BE2C (cell line): ENCODE measurements around the gene AMOT.

Experiments
- DNase-seq: peaks from one replicate; pipeline ENCODE4 v3.0.0-alpha.2; 2020
- H3K27me3 ChIP-seq: fragments of 250-450 bp; sonication (Bioruptor Pico); 2 replicates; pipeline ENCODE4 v1.5.1; 2020; ENCODE audit warnings: mild to moderate bottlenecking
- H3K36me3 ChIP-seq: fragments of 250-450 bp; sonication (Bioruptor Pico); 2 replicates; pipeline ENCODE4 v1.5.1; 2020; ENCODE audit warnings: mild to moderate bottlenecking
- H3K4me1 ChIP-seq: fragments of 250-450 bp; sonication (Bioruptor Pico); 2 replicates; pipeline ENCODE4 v1.5.1; 2020
- H3K4me3 ChIP-seq: 2 replicates; pipeline ENCODE4 v1.5.1; 2011; ENCODE audit warnings: low read depth, low read length
- H3K9me3 ChIP-seq: fragments of 250-450 bp; sonication (Bioruptor Pico); 2 replicates; pipeline ENCODE4 v1.5.1; 2020
- TF ChIP-seq, protein P1 (sequence below): IDR thresholded peaks from 2 replicates; pipeline ENCODE4 v1.5.1; 2012; ENCODE audit warnings: mild to moderate bottlenecking, low read depth, low read length

Gene AMOT

DNA sequence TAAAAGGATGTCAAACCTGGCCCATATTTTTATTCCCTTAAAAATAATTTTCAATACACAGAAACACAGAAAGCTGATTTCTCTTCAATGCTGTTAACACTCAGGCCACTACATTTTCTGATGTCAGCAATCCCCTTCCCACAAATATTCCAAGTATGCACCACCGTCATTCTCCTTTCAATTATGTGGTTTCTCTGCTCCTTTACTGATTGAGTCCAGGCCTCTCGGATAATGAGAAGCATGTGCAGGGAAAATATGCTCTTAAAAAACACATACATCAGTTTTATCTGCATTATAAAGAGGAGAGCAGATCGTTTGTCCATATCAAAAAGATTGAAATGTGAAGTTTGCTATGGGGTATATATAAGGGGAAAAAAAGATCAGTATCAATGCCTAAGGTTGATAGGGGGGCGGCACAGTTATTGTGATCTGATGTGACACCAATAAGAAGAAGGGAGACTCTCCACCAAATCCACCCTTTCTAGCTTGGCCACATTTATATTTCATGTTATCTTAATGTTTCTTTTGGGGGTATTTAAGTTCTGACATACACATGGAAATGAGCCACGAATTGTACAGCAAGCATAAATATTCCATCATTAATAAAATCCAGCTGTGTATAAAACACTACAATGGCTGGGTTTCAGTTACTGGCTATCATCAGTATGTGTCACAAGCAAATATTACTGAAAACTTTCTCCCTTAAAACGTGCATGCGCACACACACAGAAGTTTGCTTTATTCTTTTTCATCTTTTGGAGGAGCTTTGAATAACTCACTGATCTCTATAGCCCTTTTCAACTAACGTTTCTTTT is 6.4 kb downstream of the AMOT start:
- H3K4me3 ChIP-seq = no peak overlapping the region
- DNase-seq = no peak
- TF ChIP-seq, protein P1, sequence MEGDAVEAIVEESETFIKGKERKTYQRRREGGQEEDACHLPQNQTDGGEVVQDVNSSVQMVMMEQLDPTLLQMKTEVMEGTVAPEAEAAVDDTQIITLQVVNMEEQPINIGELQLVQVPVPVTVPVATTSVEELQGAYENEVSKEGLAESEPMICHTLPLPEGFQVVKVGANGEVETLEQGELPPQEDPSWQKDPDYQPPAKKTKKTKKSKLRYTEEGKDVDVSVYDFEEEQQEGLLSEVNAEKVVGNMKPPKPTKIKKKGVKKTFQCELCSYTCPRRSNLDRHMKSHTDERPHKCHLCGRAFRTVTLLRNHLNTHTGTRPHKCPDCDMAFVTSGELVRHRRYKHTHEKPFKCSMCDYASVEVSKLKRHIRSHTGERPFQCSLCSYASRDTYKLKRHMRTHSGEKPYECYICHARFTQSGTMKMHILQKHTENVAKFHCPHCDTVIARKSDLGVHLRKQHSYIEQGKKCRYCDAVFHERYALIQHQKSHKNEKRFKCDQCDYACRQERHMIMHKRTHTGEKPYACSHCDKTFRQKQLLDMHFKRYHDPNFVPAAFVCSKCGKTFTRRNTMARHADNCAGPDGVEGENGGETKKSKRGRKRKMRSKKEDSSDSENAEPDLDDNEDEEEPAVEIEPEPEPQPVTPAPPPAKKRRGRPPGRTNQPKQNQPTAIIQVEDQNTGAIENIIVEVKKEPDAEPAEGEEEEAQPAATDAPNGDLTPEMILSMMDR = no peak
- H3K27me3 ChIP-seq = no peaks in the 10 kb centered on the region
- H3K4me1 ChIP-seq = peaks cover 10% of the 10 kb centered on the region
- no peaks in the 10 kb centered on the region for H3K36me3 ChIP-seq
- no peaks in the 10 kb centered on the region for H3K9me3 ChIP-seq

DNA sequence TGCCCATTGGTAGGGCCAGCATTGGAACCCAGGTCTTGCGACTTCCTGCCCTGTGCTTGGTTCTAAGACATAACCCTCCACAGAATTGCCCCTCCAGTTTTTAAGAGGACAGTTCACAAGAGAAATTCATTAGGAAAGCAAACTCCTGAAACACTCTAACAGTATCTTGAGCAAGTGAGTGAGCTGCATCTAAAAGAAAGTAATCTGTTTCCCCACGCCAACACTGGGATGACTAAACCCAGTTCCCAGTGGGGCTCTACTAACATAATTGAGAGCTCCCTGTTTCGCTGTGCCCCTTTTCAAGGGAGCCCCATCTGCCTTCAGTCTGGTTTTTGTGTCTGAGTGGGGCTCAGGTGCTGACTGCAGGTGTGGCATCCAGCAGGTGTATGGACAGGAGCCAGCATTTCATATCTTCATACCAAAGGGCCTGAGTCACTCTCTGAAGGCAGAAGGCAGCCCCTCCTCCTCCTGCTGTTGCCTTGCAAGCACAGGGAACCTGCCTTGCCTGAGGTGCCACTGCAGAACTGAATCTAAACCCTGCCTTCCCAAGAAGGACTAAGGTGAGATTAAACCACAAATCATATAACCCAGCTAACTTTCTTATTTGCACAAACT is 8.0 kb downstream of the AMOT start:
- H3K36me3 ChIP-seq = no peaks in the 10 kb centered on the region
- H3K9me3 ChIP-seq = no peaks in the 10 kb centered on the region
- H3K4me1 ChIP-seq = peaks cover 10% of the 10 kb centered on the region
- no peak overlapping the region for H3K4me3 ChIP-seq
- TF ChIP-seq, protein P1 = no peak
- no peaks in the 10 kb centered on the region for H3K27me3 ChIP-seq
- no peak for DNase-seq

DNA sequence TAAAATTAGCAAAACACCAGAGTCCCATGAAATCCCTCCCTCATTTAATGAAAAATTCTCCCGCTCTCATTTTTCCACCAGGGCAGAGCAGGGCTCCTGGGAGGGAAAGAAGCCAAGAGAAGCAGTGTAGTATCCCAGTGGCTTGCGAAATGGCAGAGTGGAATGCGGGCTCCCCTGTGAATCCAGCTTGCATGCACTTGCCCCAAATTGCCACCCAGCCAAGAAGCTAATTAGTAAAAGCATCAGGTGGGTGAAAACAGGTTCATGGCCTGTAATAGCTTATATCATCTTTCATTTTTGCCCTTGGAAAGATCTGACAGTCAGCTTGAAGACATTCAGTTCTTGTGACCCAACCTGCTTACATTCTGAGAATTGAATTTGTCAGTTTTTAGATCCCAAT is 10.1 kb downstream of the AMOT start:
- TF ChIP-seq, protein P1 = no peak
- H3K4me1 ChIP-seq = peaks cover 10% of the 10 kb centered on the region
- DNase-seq = no peak
- H3K9me3 ChIP-seq = no peaks in the 10 kb centered on the region
- H3K27me3 ChIP-seq = no peaks in the 10 kb centered on the region
- no peak overlapping the region for H3K4me3 ChIP-seq
- no peaks in the 10 kb centered on the region for H3K36me3 ChIP-seq

DNA sequence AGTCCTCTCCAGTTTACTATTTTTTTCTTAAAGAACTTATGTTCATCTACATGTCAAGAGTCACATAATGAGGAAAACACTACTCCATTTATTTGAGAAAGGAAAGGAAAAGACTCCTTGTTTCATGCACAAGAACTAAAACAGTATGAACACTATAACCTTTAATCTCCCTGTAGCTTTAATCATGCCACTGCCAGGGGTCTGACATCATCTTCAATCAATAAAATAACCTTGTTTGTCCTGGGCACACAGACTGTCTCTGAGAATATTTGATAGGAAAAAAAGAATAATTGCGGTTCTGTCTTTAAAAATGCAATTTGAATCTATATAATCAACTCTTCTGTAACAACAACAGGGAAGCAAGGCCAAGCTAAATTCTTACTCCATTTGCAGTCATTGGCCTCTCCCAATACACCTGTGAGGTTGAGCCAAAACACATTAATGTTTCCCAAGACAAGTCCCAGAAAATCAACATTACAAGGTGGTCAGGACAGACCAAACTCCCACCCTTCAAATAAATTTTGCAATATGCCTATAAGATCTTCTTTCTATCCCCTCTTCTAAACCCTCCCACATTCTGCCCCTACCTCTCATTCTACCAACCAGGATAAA is 13.2 kb downstream of the AMOT start:
- no peaks in the 10 kb centered on the region for H3K27me3 ChIP-seq
- TF ChIP-seq, protein P1 = no peak
- H3K4me1 ChIP-seq = no peaks in the 10 kb centered on the region

DNA sequence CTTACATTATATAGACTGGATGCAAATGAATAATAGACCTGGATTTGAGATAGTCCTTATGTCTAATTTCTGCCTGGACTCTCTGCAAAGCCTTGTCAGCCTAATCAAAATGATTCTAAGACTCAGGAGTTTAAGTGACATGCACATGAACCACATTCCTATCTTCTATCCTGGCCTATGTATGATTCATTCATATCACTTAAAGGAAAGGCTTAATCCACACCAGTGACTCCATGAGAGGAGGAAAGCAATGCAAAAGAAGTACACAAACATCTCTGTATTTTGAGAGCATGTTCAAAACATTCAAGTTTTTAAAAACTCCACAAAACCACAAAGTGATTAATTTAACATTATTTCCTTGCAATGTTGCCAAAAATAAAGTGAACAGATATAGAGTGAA is 14.6 kb downstream of the AMOT start:
- TF ChIP-seq, protein P1 = no peak
- H3K27me3 ChIP-seq = no peaks in the 10 kb centered on the region
- no peaks in the 10 kb centered on the region for H3K9me3 ChIP-seq
- H3K4me3 ChIP-seq = no peak overlapping the region
- H3K36me3 ChIP-seq = no peaks in the 10 kb centered on the region
- DNase-seq = no peak
- H3K4me1 ChIP-seq = no peaks in the 10 kb centered on the region

More for the DNA sequence above, 13.2 kb downstream of the AMOT start:
- Histone ChIP-seq H3K4me3 (no peak overlapping the region), H3K36me3 (no peaks in the 10 kb centered on the region), H3K9me3 (no peaks in the 10 kb centered on the region)
- DNase-seq = no peak

DNA sequence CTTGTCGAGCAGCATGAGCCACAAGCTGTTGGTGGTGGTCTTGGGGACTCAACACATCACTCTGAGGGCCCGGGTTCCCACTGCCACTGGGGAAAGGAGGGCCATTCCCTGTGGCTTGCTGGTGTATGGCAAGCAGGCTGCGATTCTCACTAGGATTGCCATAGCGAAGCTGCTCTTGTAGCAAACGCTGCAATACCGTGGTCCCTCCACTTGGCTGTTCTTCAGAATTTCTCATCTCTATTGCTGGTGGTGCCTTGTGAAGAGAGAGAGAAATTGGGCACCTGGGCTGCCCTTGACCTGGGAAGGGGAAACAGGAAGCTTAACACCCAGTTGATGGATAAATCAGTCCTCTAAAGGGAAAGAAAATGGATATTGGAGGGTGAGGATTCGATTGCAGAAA is 17.7 kb downstream of the AMOT start:
- Histone ChIP-seq H3K4me3 (no peak overlapping the region), H3K9me3 (no peaks in the 10 kb centered on the region), H3K4me1 (no peaks in the 10 kb centered on the region), H3K36me3 (no peaks in the 10 kb centered on the region), H3K27me3 (no peaks in the 10 kb centered on the region)
- TF ChIP-seq, protein P1 = no peak
- DNase-seq = no peak
